Measurements from ENCODE around the gene PPP1R13L. TPM values are rescaled to one million over a fixed set of nuclear protein-coding genes. Genes with fewer than 3 reads are reported as not detected.

Gene PPP1R13L
- total RNA-seq, 4 donors from 2014 or later: 257 to 851 (median 501) TPM

GRCh38 chr19:45424191-45425058 lies 19.6 kb upstream of the PPP1R13L start:
- TF ChIP-seq POLR2A (IDR thresholded peaks at IDR 0.05) (no peak), CTCF (IDR thresholded peaks at IDR 0.05) (no peak)
- WGBS, 2 donors: 8% methylated on average over 24 of the region's 24 CpGs
- peak; percentile 63 to 94 for DNase-seq (ENCODE audit: low spot score in 2 of 2)

GRCh38 chr19:45423589-45424190 lies 18.8 kb upstream of the PPP1R13L start, which contains the start of gene ERCC1:
ERCC1 (minus strand) TSS chr19:45423917; CDS start chr19:45423374, 543 bp downstream.
- intact Hi-C loops (cut with DNase I; ENCODE audit: low total_unique reads): no loop called here
- DNase-seq (ENCODE audit: low spot score in 2 of 2): peak in 1 of 2 donors; percentile 72
- WGBS, 2 donors: 1 to 3% methylated on average over 17 to 35 of the region's 37 CpGs
- TF ChIP-seq CTCF (IDR thresholded peaks at IDR 0.05) (no peak), POLR2A (IDR thresholded peaks at IDR 0.05) (no peak)
- H3K4me3 ChIP-seq (ENCODE audit: low read depth, poor library complexity, severe bottlenecking): peak within 1 kb of the TSS; percentile 50

More at GRCh38 chr19:45424191-45425058, 19.6 kb upstream of the PPP1R13L start:
- intact Hi-C loops (cut with DNase I; ENCODE audit: low total_unique reads): no loop called here
- peak overlapping the region; percentile 50 for H3K4me3 ChIP-seq (ENCODE audit: low read depth, poor library complexity, severe bottlenecking)

GRCh38 chr19:45423033-45423588 lies 18.2 kb upstream of the PPP1R13L start:
- intact Hi-C loops (cut with DNase I; ENCODE audit: low total_unique reads): no loop called here
- 13 to 14% methylated on average over 20 of the region's 20 CpGs for WGBS, 2 donors
- no peak for TF ChIP-seq CTCF (IDR thresholded peaks at IDR 0.05)
- no peak for TF ChIP-seq POLR2A (IDR thresholded peaks at IDR 0.05)
- peak; percentile 92 to 98 for DNase-seq (ENCODE audit: low spot score in 2 of 2)
- H3K4me3 ChIP-seq (ENCODE audit: low read depth, poor library complexity, severe bottlenecking): peak overlapping the region; percentile 50

GRCh38 chr19:45421947-45422498 lies 17.2 kb upstream of the PPP1R13L start:
- WGBS, 2 donors: 57 to 70% methylated on average over 6 of the region's 6 CpGs
- H3K4me3 ChIP-seq (ENCODE audit: low read depth, poor library complexity, severe bottlenecking): no peak overlapping the region
- intact Hi-C loops (cut with DNase I; ENCODE audit: low total_unique reads): no loop called here
- DNase-seq (ENCODE audit: low spot score in 2 of 2): no peak
- no peak for TF ChIP-seq POLR2A (IDR thresholded peaks at IDR 0.05)

GRCh38 chr19:45420871-45421270 lies 16.0 kb upstream of the PPP1R13L start:
- 87 to 93% methylated on average over 6 of the region's 6 CpGs for WGBS, 2 donors
- no peak overlapping the region for H3K4me3 ChIP-seq (ENCODE audit: low read depth, poor library complexity, severe bottlenecking)
- TF ChIP-seq POLR2A (IDR thresholded peaks at IDR 0.05) (no peak), CTCF (IDR thresholded peaks at IDR 0.05) (no peak)
- intact Hi-C loops (cut with DNase I; ENCODE audit: low total_unique reads): no loop called here
- DNase-seq (ENCODE audit: low spot score in 2 of 2): no peak

- intact Hi-C loops (cut with DNase I; ENCODE audit: low total_unique reads): no loop called here
- TF ChIP-seq POLR2A (IDR thresholded peaks at IDR 0.05): no peak
- TF ChIP-seq CTCF (IDR thresholded peaks at IDR 0.05): no peak
- H3K4me3 ChIP-seq (ENCODE audit: low read depth, poor library complexity, severe bottlenecking): no peak overlapping the region
- whole genome bisulfite sequencing, 2 donors: 79 to 88% methylated on average over 10 of the region's 10 CpGs
- DNase-seq (ENCODE audit: low spot score in 2 of 2): no peak
These were observed 15.5 kb upstream of the PPP1R13L start for GRCh38 chr19:45420356-45420755.
